Stomach (tissue), 9 donors: ENCODE data around the gene COG5. TPM values are rescaled to one million over a fixed set of nuclear protein-coding genes. Genes with fewer than 3 reads are reported as not detected.

ENCODE experiments used
- DNase-seq, 2 donors: peaks; one replicate each; pipeline versions ENCODE4 v3.0.0 to v3.0.0-alpha.2; 2013 to 2019
- H3K27ac ChIP-seq, 5 donors: fragments of 200-600 bp in 4 of 5; sonication (generic) in 4 of 5; one replicate each; pipeline ENCODE4 v1.5.1; 2013 to 2019; ENCODE audit warnings: mild to moderate bottlenecking in 1 of 5, moderate library complexity in 1 of 5
- H3K27me3 ChIP-seq, 3 donors: fragments of 200-600 bp; sonication (generic); one replicate each; pipeline ENCODE4 v1.5.1; 2017 to 2019; ENCODE audit warnings: mixed run types in 1 of 3
- H3K36me3 ChIP-seq, 4 donors: fragments of 200-600 bp; sonication (generic); 1 replicate in 3 of 4; 2 replicates in 1 of 4; pipeline ENCODE4 v1.5.1; 2016 to 2019
- H3K4me1 ChIP-seq, 4 donors: fragments of 200-600 bp; sonication (generic); one replicate each; pipeline ENCODE4 v1.5.1; 2016 to 2019
- H3K4me3 ChIP-seq, 4 donors: fragments of 200-600 bp; sonication (generic) in 3 of 4; one replicate each; pipeline ENCODE4 v1.5.1; 2016 to 2019; ENCODE audit warnings: mild to moderate bottlenecking in 1 of 4
- H3K9me3 ChIP-seq, 4 donors: fragments of 200-600 bp; sonication (generic); one replicate each; pipeline ENCODE4 v1.5.1; 2016 to 2019
- CTCF ChIP-seq, 7 experiments: fragments of 450-650 bp in 4 of 7; fragments of 200-600 bp in 3 of 7; sonication (generic) in 3 of 7; IDR thresholded peaks; one replicate each; pipeline ENCODE4 v1.5.1; 2016 to 2019; ENCODE audit warnings: antibody characterized with exemption in 7 of 7, control low read depth in 2 of 7, mild to moderate bottlenecking in 1 of 7
- EP300 ChIP-seq: sonication (generic); formaldehyde crosslinking; IDR thresholded peaks from one replicate; pipeline ENCODE4 v1.6.1; 2017; ENCODE audit warnings: antibody characterized with exemption
- POLR2A ChIP-seq, 4 donors: fragments of 450-650 bp; IDR thresholded peaks; one replicate each; pipeline ENCODE4 v1.6.1; 2016; ENCODE audit warnings: antibody characterized with exemption in 4 of 4, control low read depth in 2 of 4, mild to moderate bottlenecking in 1 of 4, moderate library complexity in 1 of 4
- POLR2AphosphoS5 ChIP-seq, 3 donors: sonication (generic); formaldehyde crosslinking; IDR thresholded peaks; one replicate each; pipeline ENCODE4 v1.6.1; 2016; ENCODE audit warnings: antibody characterized with exemption in 3 of 3
- WGBS, 5 donors: extraction: QIAGEN DNeasy Blood & Tissue Kit in 3 of 5; methylation state at CpG; one replicate each; pipeline versions ENCODE4 v1.1.5 to v1.1.7; 2013 to 2018; 5-methylcytosine and 5-hydroxymethylcytosine counted together
- intact Hi-C: fragments of 100-400 bp; cut with DNase I; formaldehyde crosslinking; loops from one replicate; pipeline ENCODE4 v1.15.1; 2023; ENCODE audit warnings: low total_unique reads
- polyA plus RNA-seq, 3 donors: library from polyadenylated mRNA; stranded (reverse); fragments of 200-250 nt; gene quantifications; one replicate each; pipeline ENCODE4 v1.2.3, GENCODE V29; 2013
- total RNA-seq, 5 donors: library from RNA; depleted of rRNA; stranded (reverse); fragments of >200 nt; gene quantifications; one replicate each; pipeline versions ENCODE4 v1.1.0 to v1.2.3, GENCODE V29; 2014 to 2016
- donor health status: healthy with polysubstance abuse.
- donor health status: Bipolar disorder and iron deficiency.
- donor health status: healthy.

Gene COG5
- total and polyA plus RNA-seq, 8 donors, result 5.2 to 285 (median 17.1) TPM

- H3K4me1 ChIP-seq, result no peaks in the 10 kb centered on the region
- no peak for TF ChIP-seq POLR2AphosphoS5 (IDR thresholded peaks at IDR 0.05)
- TF ChIP-seq EP300, result no peak
- TF ChIP-seq POLR2A (IDR thresholded peaks at IDR 0.05), result no peak
- no peak for TF ChIP-seq CTCF (IDR thresholded peaks at IDR 0.05)
- no peak for DNase-seq
- 90 to 100% (median 100%) methylated on average over 1 of the region's 1 CpG for WGBS, 5 donors
- H3K36me3 ChIP-seq, result peaks cover 0 to 9% (median 4%) of the 10 kb centered on the region in 4 donors
- H3K9me3 ChIP-seq, result no peaks in the 10 kb centered on the region
- no peak overlapping the region for H3K27ac ChIP-seq
- H3K4me3 ChIP-seq, result no peak overlapping the region
- H3K27me3 ChIP-seq, result no peaks in the 10 kb centered on the region
- intact Hi-C loops, result no loop called here
These were observed 112.8 kb downstream of the COG5 start for GRCh38 chr7:107450970-107451369.

GRCh38 chr7:107446988-107447387 lies 116.7 kb downstream of the COG5 start:
- H3K9me3 ChIP-seq, result no peaks in the 10 kb centered on the region
- 81 to 96% (median 90%) methylated on average over 1 of the region's 1 CpG for WGBS, 5 donors
- intact Hi-C loops, result no loop called here
- H3K4me3 ChIP-seq, result no peak overlapping the region
- TF ChIP-seq EP300, result no peak
- TF ChIP-seq POLR2AphosphoS5 (IDR thresholded peaks at IDR 0.05), result no peak
- TF ChIP-seq CTCF (IDR thresholded peaks at IDR 0.05), result no peak
- no peak for TF ChIP-seq POLR2A (IDR thresholded peaks at IDR 0.05)
- H3K4me1 ChIP-seq, result no peaks in the 10 kb centered on the region
- H3K36me3 ChIP-seq, result peaks cover 0 to 9% (median 4%) of the 10 kb centered on the region in 4 donors
- H3K27ac ChIP-seq, result no peak overlapping the region
- no peak for DNase-seq
- H3K27me3 ChIP-seq, result no peaks in the 10 kb centered on the region

GRCh38 chr7:107446531-107446930 lies 117.2 kb downstream of the COG5 start:
- Histone ChIP-seq H3K9me3 (no peaks in the 10 kb centered on the region), H3K27ac (no peak overlapping the region), H3K27me3 (no peaks in the 10 kb centered on the region), H3K36me3 (peaks cover 0 to 9% (median 4%) of the 10 kb centered on the region in 4 donors), H3K4me3 (no peak overlapping the region), H3K4me1 (no peaks in the 10 kb centered on the region)
- intact Hi-C loops, result no loop called here
- DNase-seq, result no peak
- 94 to 100% (median 97%) methylated on average over 1 of the region's 1 CpG for WGBS, 5 donors
- no peak for TF ChIP-seq POLR2AphosphoS5 (IDR thresholded peaks at IDR 0.05)
- no peak for TF ChIP-seq POLR2A (IDR thresholded peaks at IDR 0.05)
- TF ChIP-seq EP300, result no peak

- intact Hi-C loops, result no loop called here
- Histone ChIP-seq H3K4me1 (no peaks in the 10 kb centered on the region), H3K27me3 (no peaks in the 10 kb centered on the region), H3K36me3 (no peaks in the 10 kb centered on the region), H3K4me3 (no peak overlapping the region), H3K27ac (no peak overlapping the region), H3K9me3 (no peaks in the 10 kb centered on the region)
- DNase-seq, result no peak
- WGBS, 5 donors, result 93 to 100% (median 98%) methylated on average over 1 of the region's 1 CpG
- TF ChIP-seq CTCF (IDR thresholded peaks at IDR 0.05) (no peak), EP300 (no peak), POLR2A (IDR thresholded peaks at IDR 0.05) (no peak), POLR2AphosphoS5 (IDR thresholded peaks at IDR 0.05) (no peak)
These were observed 121.0 kb downstream of the COG5 start for GRCh38 chr7:107442678-107443077.

- DNase-seq, result no peak
These were observed 121.9 kb downstream of the COG5 start for GRCh38 chr7:107441581-107442422.

More at GRCh38 chr7:107441581-107442422, 121.9 kb downstream of the COG5 start:
- no peaks in the 10 kb centered on the region for H3K9me3 ChIP-seq
- H3K4me3 ChIP-seq, result no peak overlapping the region
- no peaks in the 10 kb centered on the region for H3K27me3 ChIP-seq
- intact Hi-C loops, result no loop called here
- no peaks in the 10 kb centered on the region for H3K36me3 ChIP-seq
- H3K27ac ChIP-seq, result no peak overlapping the region
- no peak for TF ChIP-seq EP300
- TF ChIP-seq POLR2A (IDR thresholded peaks at IDR 0.05), result no peak
- no peak for TF ChIP-seq POLR2AphosphoS5 (IDR thresholded peaks at IDR 0.05)
- no peak for TF ChIP-seq CTCF (IDR thresholded peaks at IDR 0.05)
- no peaks in the 10 kb centered on the region for H3K4me1 ChIP-seq
